OCI-LY1 (cell line): ENCODE measurements around the gene UBE2F.

ENCODE experiments used
- H2AFZ ChIP-seq: fragments of 200-600 bp; sonication (generic), shearing (Covaris generic); 2 replicates; pipeline ENCODE4 v1.6.0; 2014; ENCODE audit warnings: antibody characterized with exemption, mild to moderate bottlenecking, low read length
- H3F3A ChIP-seq: fragments of 200-600 bp; sonication (generic), shearing (Covaris generic); 2 replicates; pipeline ENCODE4 v1.6.0; 2014; ENCODE audit warnings: mild to moderate bottlenecking, antibody characterized with exemption, low read length, moderate library complexity; ENCODE audit not compliant: insufficient read depth
- H3K27ac ChIP-seq: fragments of 200-600 bp; sonication (generic); 2 replicates; pipeline ENCODE4 v1.5.1; 2014; ENCODE audit warnings: low read length, mixed run types, mild to moderate bottlenecking, low read depth; ENCODE audit not compliant: poor library complexity, severe bottlenecking
- H3K27me3 ChIP-seq: fragments of 200-600 bp; sonication (generic); 2 replicates; pipeline ENCODE4 v1.6.0; 2014; ENCODE audit warnings: antibody characterized with exemption, mild to moderate bottlenecking, low read length, moderate library complexity; ENCODE audit not compliant: insufficient read depth
- H3K36me3 ChIP-seq: fragments of 200-600 bp; sonication (generic); 2 replicates; pipeline ENCODE4 v1.6.1; 2014; ENCODE audit warnings: mild to moderate bottlenecking, antibody characterized with exemption, low read length, moderate library complexity, mixed read lengths; ENCODE audit not compliant: insufficient read depth
- H3K4me1 ChIP-seq: fragments of 200-600 bp; sonication (generic); 2 replicates; pipeline ENCODE4 v1.5.1; 2014; ENCODE audit warnings: mild to moderate bottlenecking, low read length, moderate library complexity; ENCODE audit not compliant: insufficient read depth, severe bottlenecking
- H3K4me2 ChIP-seq: fragments of 200-600 bp; sonication (generic), shearing (Covaris generic); 2 replicates; pipeline ENCODE4 v1.6.1; 2014; ENCODE audit warnings: low read length
- H3K4me3 ChIP-seq: fragments of 200-600 bp; sonication (generic); 2 replicates; pipeline ENCODE4 v1.5.1; 2014; ENCODE audit warnings: low read length, low read depth, mild to moderate bottlenecking, mixed read lengths; ENCODE audit not compliant: poor library complexity, severe bottlenecking
- H3K79me2 ChIP-seq: fragments of 200-600 bp; shearing (Covaris generic); 2 replicates; pipeline ENCODE4 v1.6.1; 2016; ENCODE audit warnings: mixed run types, low read length, mixed read lengths; ENCODE audit not compliant: insufficient read depth
- H3K9ac ChIP-seq: fragments of 200-600 bp; sonication (generic), shearing (Covaris generic); 2 replicates; pipeline ENCODE4 v1.6.1; 2014; ENCODE audit warnings: mild to moderate bottlenecking, low read length, mixed read lengths
- H3K9me2 ChIP-seq: fragments of 200-600 bp; sonication (generic), shearing (Covaris generic); 2 replicates; pipeline ENCODE4 v1.6.1; 2014; ENCODE audit warnings: low read depth, mild to moderate bottlenecking, low read length, mixed read lengths
- H3K9me3 ChIP-seq: fragments of 200-600 bp; shearing (Covaris generic); 2 replicates; pipeline ENCODE4 v1.6.1; 2014; ENCODE audit warnings: low read length, mixed read lengths
- H4K20me1 ChIP-seq: fragments of 200-600 bp; sonication (generic), shearing (Covaris generic); 2 replicates; pipeline ENCODE4 v1.6.0; 2016; ENCODE audit warnings: mild to moderate bottlenecking, low read length; ENCODE audit not compliant: insufficient read depth
- CTCF ChIP-seq: fragments of 200-600 bp; sonication (generic), shearing (Covaris generic); IDR thresholded peaks from 2 replicates; pipeline ENCODE4 v1.5.1; 2017; ENCODE audit warnings: mild to moderate bottlenecking, antibody characterized with exemption, low read length, moderate library complexity, mixed read lengths
- EZH2 ChIP-seq: fragments of 200-600 bp; sonication (generic), shearing (Covaris generic); IDR thresholded peaks from 2 replicates; pipeline ENCODE4 v1.8.0; 2017; ENCODE audit warnings: borderline replicate concordance, mixed run types, mild to moderate bottlenecking, antibody characterized with exemption, low read length, moderate library complexity, mixed read lengths

Gene UBE2F

GRCh38 chr2:237932731-237933131, 34.1 kb upstream of the UBE2F start:
- Histone ChIP-seq H3K4me3 (no peak overlapping the region), H3K27ac (no peak overlapping the region), H3K4me1 (no peaks in the 10 kb centered on the region), H3K9me2 (no peaks in the 10 kb centered on the region), H2AFZ (no peak overlapping the region), H3K9me3 (peaks cover 7% of the 10 kb centered on the region; the same call in 1 of the 2 replicates), H3K79me2 (no peaks in the 10 kb centered on the region), H3K9ac (no peak overlapping the region), H3K27me3 (peaks cover 4% of the 10 kb centered on the region; the same call in 1 of the 2 replicates), H3F3A (no peaks in the 10 kb centered on the region), H4K20me1 (no peaks in the 10 kb centered on the region), H3K4me2 (no peak overlapping the region), H3K36me3 (no peaks in the 10 kb centered on the region; the same call in 1 of the 2 replicates)
- TF ChIP-seq CTCF = no peak
- TF ChIP-seq EZH2 = no peak

GRCh38 chr2:237934186-237934585, 32.6 kb upstream of the UBE2F start:
- Histone ChIP-seq H3F3A (no peaks in the 10 kb centered on the region), H3K27ac (no peak overlapping the region), H3K27me3 (no peaks in the 10 kb centered on the region; the same call in 1 of the 2 replicates), H3K4me3 (no peak overlapping the region), H3K9me2 (no peaks in the 10 kb centered on the region), H3K4me2 (no peak overlapping the region), H4K20me1 (no peaks in the 10 kb centered on the region), H2AFZ (no peak overlapping the region), H3K9ac (no peak overlapping the region), H3K36me3 (no peaks in the 10 kb centered on the region; the same call in 1 of the 2 replicates), H3K9me3 (peaks cover 7% of the 10 kb centered on the region; the same call in 1 of the 2 replicates), H3K79me2 (no peaks in the 10 kb centered on the region), H3K4me1 (no peaks in the 10 kb centered on the region)
- TF ChIP-seq EZH2 (no peak), CTCF (no peak)

- Histone ChIP-seq H3K4me3 (no peak overlapping the region), H4K20me1 (no peaks in the 10 kb centered on the region), H3K4me2 (no peak overlapping the region)
These were observed 30.9 kb upstream of the UBE2F start for GRCh38 chr2:237935740-237936452.

More at GRCh38 chr2:237935740-237936452, 30.9 kb upstream of the UBE2F start:
- H2AFZ ChIP-seq = no peak overlapping the region
- no peaks in the 10 kb centered on the region for H3K36me3 ChIP-seq
- H3K9ac ChIP-seq = no peak overlapping the region
- H3K27ac ChIP-seq = no peak overlapping the region
- H3K9me2 ChIP-seq = no peaks in the 10 kb centered on the region
- no peaks in the 10 kb centered on the region for H3K27me3 ChIP-seq
- H3F3A ChIP-seq = no peaks in the 10 kb centered on the region
- H3K79me2 ChIP-seq = no peaks in the 10 kb centered on the region
- peaks cover 3% of the 10 kb centered on the region for H3K4me1 ChIP-seq
- H3K9me3 ChIP-seq = no peaks in the 10 kb centered on the region
- TF ChIP-seq CTCF = no peak
- TF ChIP-seq EZH2 = no peak
